GM12891 (cell line): ENCODE measurements around the gene PPP3R1.

ENCODE experiments used
- POLR2A ChIP-seq: IDR thresholded peaks from 2 replicates; pipeline ENCODE4 v1.6.1; 2011; ENCODE audit warnings: low read depth, low read length, control low read depth
- POLR2AphosphoS5 ChIP-seq: IDR thresholded peaks from 2 replicates; pipeline ENCODE4 v1.6.1; 2011; ENCODE audit warnings: low read depth, low read length, control low read depth
- POU2F2 ChIP-seq: IDR thresholded peaks from 2 replicates; pipeline ENCODE4 v1.6.1; 2011; ENCODE audit warnings: low read depth, mild to moderate bottlenecking, control low read depth, low read length, moderate library complexity
- SPI1 ChIP-seq: IDR thresholded peaks from 2 replicates; pipeline ENCODE4 v1.6.1; 2011; ENCODE audit warnings: low read depth, low read length, control low read depth
- TAF1 ChIP-seq: IDR thresholded peaks from 2 replicates; pipeline ENCODE4 v1.6.1; 2011; ENCODE audit warnings: low read depth, low read length, control low read depth

- TF ChIP-seq TAF1 (no peak), POLR2A (no peak), POLR2AphosphoS5 (no peak), SPI1 (no peak), POU2F2 (no peak)
These were observed 405 bp downstream of the PPP3R1 start for GRCh38 chr2:68251855-68252399.
